OCI-LY7 (cell line): ENCODE measurements around the gene MEF2C.

Source experiments
- CTCF ChIP-seq: fragments of 200-600 bp; sonication (generic); conservative IDR thresholded peaks from 2 replicates; pipeline ENCODE4 v1.5.1; 2014; ENCODE audit warnings: mild to moderate bottlenecking, antibody characterized with exemption, low read length, moderate library complexity, mixed read lengths
- EZH2phosphoT487 ChIP-seq: fragments of 200-600 bp; sonication (generic); IDR thresholded peaks from 2 replicates; pipeline ENCODE4 v1.6.1; 2018; ENCODE audit warnings: low read depth, borderline replicate concordance, mild to moderate bottlenecking, mixed run types, antibody characterized with exemption, low read length, moderate library complexity, mixed read lengths

DNA sequence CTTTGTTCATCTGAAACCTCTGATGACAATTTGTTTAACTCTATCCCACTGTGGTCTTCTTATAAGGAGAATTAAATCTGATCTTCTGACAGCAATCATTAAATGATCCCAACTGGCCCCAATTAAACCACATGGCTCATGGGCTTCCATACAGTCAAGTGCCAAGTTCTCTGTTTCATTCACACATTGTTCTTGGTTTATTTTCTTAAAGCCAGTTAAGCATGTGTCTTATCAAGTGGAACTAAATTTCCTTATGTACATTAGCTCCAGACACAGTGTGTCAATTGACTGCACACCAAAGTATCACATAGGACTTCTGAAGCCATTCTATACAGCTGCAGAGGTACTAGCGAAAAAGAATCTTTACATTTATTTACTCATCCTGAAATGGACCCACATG lies 51.2 kb downstream of the MEF2C start:
- TF ChIP-seq CTCF (no peak), EZH2phosphoT487 (no peak)
